Measurements from ENCODE around the gene IGFN1.
A peak's percentile ranks its signal among the peaks of the same experiment; 100 is the strongest.
"Not testable (repeated sequence)": the region's sequence is repeated elsewhere in the genome, so short reads cannot be mapped to it uniquely, and the experiment has no call there.

The IGFN1 gene

DNA sequence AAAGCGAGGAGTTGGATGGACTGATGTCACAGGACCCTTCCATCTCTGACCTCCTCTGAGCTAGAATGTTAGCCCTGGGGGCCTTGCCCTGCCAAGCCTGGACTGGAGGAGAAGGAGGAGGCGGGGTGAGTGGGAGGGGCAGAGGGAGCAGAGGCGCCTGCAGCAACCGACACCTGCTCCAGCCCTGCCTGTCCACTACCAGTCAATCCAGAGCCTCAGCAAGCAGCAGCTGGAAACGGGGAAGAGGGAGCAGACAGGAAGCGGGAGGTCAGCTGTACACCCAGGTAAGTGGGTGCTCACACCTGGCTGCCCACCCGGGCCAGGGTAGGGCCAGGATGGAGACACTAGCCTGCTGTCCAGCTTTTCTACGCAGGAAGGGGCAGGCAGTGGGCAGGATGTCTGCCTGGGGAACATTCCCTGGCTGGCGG lies at the start of gene IGFN1:
IGFN1 (plus strand) TSS at position 201 of the 428 bp plus-strand sequence. CDS start 2,470 bp downstream, outside the sequence.
- no peak for DNase-seq

DNA sequence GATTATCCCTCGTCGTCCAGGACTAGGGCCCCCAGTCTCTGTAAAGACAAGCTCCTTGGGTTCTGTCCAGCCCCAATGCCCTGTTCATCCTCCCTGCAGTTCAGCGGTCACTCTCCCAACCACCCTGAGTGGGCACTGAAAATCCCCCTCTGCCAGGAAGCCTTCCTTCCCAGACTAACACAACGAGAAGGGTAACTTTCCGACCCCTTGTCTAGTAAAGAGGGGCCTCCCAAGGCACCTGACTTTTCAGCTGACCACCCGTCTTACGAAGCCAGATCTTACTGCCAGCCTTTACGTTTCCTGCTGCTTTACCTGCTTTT lies 49.7 kb upstream of the IGFN1 start:
- no peak for DNase-seq

DNA sequence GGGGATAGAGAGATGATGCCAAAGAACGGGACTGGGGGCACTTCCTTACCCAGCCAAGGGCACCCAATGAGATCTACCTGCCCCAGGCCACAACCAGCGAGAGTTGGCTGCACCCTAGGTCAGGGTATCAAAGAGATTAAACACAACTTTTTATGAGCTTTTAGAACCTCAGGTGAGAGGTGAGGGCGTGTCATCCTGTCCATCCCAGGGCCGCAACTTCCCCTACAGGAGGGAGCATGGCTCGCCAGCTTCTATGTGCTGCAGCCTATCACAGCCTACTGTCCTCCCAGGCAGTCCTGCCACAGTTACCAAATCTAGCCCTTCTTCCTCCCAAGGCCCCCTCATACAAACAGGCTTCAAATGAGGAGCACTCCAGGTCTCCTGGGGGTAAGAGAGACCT lies 49.2 kb upstream of the IGFN1 start:
- no peak for DNase-seq

DNA sequence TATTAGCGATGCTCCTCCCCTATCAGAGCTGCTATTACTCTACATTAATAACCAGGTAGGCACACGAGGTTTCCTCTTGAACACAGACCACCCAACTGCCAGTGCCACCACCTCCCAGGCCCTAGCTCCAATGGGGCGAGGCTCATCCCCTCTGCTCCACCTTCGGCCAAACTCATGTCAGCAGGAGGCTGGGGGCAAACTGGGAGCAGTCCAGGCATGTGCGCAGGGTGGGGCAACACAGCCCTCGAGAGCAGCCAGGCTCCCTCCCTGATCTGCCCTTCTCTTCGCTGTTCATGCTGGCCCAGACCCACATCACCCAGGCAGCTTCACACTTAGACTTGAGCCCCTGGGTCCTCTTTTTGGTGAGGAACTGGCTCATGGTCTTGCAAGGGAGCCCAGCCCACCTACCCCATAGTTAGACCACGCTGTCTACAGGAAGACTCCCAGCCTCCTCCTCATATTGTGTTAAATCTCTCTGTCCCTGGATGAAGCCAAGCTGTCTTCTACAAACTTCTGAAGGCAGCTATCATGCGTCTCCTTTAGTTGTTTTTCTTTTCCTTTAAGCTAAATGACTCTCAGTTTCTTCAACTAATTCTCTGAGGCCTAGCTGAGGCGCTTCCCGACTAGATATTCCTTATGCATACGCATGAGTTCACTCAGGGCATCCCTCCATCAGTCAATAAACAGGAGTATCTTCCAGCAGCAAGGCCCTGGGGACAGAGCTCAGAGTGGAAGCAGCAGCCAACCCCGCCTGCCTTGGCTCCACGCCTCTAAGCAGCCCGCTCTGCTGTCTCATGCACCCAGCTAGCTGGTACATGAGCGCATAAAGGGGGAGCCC lies 48.4 kb upstream of the IGFN1 start:
- DNase-seq = no peak

DNA sequence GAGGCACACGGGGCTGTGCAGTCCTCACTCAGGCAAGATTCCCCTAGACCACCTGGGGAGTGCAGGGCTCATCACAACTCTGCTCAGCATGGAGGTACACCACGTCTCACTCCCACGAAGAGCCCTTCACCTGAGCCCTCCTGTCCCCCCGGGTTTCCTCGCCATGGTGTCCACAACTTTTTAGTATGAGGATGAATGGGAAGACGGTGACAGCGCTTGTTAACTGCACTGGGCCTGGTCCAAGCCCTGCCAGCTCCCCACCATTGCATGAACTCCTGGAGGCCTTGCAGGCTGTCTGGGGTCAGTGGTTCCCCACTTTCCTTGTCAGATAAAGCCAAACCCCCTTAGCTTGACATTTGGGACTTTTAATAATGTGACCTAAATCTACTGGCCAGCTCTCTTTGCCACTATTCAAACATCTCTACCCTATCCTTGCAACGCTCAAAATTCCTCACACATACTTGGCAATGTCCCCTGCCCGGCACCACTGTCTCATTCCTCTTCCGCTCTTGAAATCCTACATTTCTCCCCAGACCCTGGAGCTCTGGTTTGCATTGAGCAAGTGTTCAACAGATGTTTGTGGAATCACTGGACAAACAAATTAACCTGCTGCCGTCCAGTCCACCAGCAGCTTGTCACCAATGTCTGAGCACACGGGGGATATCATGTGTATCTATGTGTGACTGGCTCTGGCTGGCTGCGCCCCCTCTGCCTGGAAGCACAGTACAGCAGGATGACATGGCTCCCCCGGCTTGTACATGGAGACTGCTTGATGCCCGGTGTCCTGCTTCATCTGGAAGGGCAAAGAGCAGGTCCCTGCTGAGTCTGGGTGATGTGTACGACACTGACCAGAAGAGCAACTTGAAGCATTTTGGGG lies 47.5 kb upstream of the IGFN1 start:
- no peak for DNase-seq

DNA sequence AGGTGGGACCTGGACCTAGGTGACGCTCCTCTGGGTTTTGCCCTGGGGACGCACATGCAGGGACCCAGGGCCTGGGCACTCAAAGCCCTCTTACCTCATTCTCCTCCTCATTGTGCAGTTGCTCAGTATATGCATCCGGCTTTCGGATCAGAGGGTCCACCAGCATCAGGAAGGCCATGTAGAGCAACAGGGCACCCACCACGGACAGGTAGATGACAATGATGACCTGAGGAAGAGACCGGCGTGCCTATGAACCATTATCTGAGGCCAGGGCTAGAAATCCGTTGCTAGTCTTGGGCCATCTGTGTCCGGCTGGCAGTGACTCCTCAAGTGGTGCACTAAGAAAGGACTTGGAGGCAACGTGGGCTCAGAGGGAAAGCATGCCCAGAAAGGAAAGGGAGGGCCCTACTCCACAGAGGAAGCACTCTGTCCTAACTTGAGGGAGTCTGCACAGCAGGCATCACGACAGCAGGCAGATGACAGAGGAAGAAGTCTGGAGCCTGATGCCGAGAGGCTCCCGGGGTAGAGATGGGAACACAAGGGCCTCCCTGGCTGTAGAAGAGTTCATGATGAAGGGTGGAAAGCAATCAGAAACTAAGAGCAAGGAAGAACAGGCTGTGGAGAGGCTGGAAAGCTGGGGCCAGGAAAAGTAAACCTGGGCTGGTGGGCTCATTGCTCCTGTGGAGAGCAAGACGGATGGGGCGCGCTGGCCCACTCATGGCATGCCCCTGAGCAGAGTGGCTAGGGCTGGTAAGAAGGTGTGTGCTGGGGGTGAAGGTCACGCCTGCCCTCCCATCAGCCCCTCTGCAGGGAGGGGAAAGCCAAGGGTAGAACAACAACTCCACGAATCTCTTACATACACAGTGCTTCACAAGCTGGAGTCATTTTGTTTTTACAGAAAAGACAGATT lies 46.6 kb upstream of the IGFN1 start:
- no peak for DNase-seq

DNA sequence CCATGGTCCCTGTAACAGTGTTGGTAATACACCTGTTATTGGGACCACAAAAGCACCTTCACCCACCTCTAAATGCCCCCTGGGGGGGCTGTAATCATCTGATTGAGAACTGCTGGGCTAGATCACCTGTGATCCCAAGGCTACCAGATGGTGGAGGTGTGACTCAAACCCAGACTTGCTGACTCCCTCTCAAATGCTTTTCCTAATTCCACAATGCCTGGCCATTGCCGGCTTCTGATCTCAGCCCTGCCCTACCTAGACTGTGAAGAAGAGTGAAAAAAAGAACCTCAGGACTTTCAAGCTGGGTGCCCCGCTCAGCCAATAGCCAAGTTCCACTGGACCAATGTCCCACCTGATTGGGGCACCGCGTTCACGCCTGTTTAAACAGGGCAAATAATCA lies 45.9 kb upstream of the IGFN1 start:
- no peak for DNase-seq

DNA sequence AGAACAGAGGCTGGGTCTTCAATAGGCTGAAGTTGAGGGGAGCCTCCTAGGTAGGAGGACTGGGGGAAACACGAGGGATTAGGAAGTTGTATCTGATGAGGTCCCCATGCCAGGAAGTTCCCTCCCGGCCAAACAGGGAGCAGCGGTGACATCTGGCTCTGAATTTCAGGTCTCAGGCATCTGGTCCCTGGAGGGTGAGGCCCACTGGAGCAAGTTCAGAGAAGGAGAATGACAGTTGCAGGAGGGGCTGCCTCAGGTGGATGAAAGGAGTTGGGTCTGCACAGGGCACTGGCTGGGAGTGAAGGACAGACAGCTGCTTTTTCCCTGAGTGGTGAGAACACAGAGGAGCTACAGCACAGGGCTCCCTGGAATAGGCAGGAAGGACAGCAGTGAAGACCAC lies 45.5 kb upstream of the IGFN1 start:
- DNase-seq = no peak

DNA sequence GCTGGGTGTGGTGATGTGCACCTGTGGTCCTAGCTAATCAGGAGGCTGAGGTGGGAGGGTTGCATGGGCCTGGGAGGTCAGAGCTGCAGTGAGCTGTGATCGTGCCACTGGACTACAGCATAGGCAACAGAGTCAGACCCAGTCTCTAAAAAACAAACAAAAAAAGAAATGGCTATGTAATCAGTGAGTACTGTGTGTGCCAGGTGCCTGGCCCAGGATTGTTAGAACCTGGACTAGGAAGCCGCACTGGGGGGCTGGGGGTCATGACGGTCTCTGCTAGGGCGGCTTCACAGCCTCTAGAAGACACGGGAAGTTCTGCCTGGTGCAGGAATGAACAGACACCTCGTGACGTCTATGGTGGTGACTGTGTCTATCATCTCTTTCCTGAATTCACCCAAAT lies 44.8 kb upstream of the IGFN1 start:
- no peak for DNase-seq

DNA sequence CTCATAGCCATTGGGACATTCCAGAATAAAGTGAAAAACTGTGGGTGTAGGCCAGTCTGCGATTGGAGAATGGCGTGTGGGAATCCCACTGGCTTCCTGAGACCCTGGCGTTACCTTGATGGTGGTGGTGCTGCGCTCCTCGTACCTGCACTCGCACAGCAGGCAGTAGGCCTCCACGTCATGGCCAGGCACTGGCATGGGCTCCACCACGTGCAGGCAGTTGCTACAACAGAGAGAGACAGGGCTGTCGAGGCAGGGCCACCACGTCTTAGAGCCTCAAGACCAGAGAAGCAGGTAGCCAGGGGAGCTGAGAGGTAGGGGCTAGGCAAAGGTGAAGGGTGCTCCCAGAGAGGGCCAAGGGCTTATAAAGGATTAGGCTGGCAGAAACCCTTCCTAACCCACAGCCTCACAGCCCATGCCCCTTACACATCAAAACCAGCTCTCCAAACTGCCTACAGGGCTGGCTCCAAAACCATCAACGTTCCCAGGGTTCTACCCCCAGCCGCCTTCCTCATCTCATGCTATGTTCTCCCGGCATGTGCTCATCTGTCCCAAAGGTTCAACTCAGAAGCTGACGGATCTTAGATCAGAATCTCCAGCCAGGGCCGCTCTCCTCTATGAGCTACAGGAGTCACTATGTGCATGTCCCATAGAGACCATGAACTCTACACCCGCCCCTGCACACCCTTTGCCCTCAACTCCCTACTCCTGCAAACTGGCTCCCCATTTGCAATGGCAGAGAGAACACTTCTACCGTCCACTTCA lies 43.8 kb upstream of the IGFN1 start:
- DNase-seq = no peak

DNA sequence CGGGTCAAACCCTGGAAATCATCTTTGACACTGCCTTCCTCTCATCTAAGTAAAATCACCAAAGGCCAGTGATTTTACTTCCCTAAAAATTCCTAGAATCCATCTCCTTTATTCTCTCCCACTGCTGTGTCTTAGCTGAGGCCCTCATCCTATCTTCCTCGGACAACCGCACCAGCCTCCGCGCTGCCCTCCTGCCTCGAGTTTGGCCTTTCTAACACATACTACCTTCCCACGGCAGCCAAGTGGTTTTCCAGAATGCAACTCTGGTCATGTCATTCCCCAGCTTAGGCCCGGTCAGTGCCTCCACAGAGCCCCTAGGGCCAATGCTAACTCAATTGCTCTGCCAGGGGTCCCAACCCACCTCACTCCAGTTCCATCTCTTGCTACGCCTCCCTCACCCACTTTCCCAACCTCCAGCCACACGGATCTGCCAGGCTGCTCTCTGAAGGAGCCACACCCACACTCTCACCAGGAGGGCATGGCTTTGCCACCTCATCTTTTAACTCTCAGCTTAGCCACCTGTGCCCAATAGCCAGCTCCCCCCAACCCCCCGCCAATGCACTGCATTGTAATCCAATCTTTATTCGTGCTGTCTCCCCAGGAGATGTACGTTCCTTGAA lies 43.1 kb upstream of the IGFN1 start:
- DNase-seq = no peak

DNA sequence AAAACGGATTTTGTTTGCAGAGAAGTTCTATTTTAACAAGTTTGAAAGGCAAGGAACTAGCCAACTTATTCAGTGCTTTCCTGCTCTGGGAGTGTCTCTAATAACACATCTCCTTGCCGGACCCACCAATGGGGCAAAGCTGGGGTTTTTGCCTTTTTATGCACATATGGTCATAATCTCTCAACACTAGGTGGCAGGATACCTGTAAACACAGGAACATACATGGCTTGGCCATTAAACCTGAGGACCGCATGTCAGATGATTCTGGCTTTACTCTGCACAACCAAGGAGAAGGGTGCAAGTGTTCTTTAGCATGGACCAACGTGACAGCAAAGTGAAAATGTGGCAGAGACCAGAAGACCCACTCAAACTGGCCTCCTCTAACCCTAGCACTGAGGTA lies 41.2 kb upstream of the IGFN1 start:
- no peak for DNase-seq

DNA sequence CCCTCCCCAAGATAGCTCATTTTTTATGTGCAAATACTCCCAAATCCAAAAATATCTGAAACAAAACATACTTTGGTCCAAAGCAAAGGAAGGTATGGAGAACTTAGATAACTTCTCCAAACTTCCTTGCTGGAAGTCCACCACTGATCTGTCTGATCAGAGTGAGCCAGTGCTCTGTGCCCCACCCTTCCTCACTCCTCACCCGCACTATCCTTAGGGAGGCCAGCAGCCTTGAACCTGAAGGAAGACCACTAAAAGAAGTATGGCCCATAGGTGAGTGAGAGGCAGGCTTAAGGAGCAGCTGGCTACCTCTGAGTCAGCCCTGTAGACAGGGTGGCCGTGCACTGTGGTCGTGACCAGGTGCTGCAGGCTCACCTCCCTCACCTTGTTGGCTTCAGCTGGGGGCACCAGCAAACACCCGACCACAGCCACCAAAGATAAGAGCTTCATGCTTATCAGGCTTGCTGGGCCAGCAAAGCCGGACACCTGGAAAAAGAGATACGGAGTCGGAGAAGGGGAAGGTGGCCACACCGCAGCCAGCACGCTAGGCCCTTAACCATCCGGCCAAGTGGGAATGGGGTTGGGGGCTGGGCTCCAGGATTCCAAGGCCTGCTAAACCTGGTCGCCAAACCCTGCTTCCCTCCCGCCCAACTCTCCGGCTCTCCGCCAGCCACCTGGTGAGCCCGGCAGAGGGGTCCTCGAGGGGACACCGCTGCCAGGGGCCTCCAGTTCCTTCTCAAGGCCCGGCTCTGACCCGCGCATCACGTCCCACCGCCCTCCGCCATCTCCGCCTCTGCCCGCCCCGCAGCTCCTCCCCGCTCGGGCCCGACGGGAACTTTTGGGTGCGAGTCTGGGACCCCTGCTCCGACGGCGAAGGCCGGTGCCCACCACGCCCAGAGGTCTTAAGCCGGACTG lies 36.9 kb upstream of the IGFN1 start:
- no peak for DNase-seq

DNA sequence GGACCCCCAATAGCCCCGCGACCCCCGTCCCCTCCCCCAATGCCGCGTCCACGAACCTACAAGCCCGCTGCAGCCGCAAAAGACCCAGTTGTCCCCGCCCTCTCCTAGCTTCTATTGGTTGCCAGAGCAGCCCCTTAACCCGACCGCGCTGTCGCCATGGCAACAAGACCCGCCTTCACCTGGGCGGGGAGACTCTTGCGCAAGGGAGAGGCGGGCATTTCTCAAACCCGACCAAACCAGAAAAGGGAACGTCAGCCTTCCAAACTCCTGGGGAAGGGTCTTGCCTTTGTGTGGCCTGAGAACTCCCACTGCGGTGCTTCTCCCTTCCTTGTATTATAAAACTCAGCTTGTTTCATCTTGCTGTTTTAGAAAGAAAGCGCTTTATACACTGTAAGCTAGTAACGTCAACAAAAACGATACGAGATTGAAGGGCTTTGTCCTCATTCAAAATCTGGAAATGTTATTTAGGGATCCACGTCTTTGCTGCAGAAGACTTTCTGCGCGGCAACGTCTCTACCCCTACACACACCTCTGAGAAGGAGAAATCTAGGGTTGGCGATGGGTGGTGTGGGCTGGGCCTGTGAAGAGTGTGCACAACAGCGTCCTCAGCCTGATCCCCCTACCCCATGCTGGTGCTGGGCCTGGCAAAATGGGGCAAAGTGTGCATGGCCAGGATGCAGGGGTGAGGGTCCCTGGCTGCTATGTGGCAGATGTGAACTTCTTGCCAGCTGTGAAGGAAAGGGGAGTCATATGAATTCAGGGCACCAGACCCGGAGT lies 36.0 kb upstream of the IGFN1 start, which contains the start of gene TMEM9:
TMEM9 (minus strand) TSS at position 86 of the 777 bp plus-strand sequence. CDS start 551 bp downstream, outside the sequence.
- peak; percentile 98 for DNase-seq

DNA sequence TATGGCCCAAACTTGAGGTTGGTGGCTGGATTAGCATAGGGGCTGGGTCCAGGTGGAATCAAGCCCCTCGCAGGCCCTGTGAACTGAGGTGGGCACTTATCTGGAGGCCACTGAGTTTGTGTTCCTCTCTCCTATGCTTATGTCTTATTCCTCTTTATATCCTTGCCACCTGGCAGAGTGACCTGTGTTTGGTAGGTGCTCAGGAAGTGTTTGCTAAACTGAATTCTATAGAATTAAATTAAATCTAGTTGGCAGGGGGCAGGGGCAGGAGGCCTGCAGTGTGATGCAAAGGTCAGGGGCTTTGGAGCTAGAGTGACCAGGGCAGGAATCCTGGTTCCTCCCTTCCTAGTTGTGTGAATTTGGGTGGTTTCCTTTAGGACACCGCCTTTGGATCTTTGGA lies 35.3 kb upstream of the IGFN1 start:
- DNase-seq = no peak

DNA sequence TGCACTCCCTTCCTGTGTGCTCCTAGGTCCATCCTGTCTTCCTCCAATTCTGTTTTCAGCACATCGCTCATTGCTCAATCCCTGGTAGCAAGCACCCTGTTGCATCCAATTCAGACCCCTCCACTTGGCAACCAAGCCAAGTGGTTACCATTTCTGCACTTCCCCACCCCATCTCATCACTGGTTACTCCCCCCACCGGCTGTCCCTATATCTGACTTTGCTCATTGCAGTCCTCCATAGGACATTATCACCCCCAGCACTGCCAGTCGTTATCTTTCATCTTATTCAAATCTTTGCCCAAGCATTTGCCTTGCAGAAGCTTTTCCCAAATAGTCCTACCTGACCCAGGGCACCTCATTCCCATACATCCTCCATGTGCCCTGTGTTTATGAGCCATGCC lies 34.3 kb upstream of the IGFN1 start:
- no peak for DNase-seq

DNA sequence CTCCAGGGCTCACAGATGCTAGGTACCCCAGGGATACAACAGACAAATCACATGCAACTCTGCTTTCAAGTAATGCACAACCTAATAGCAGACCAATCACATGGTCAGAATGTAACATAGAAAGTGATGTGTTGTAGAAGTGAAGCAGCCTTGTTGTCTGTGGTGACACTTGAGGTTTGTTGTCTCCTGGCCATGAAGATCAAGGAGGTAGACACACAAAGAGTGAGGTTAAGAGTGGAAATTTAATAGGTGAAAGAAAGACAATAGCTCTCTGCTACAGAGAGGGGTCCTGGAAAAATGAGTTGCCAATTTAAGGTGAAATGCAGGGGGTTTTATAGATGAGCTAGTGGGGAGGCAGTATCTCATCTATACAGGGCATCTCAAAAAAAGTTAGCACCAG lies 33.8 kb upstream of the IGFN1 start:
- no peak for DNase-seq

DNA sequence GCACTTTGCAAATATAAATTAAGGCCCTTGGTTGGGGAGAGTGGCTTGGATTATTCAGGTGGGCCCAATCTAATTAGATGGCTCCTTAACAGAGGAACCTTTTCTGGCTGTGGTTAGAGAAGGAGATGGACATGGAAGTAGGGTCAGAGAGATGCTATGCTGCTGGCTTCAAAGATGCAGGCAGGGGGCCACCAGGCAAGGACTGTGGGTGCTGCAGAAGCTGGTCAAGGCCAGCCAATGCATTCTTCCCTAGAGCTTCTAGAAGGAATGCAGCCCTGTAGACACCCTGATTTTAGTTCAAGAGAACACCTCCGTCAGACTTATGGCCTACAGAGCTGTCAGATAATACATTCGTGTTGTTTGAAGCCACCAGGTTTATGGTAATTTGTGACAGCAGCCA lies 32.7 kb upstream of the IGFN1 start:
- no peak for DNase-seq

DNA sequence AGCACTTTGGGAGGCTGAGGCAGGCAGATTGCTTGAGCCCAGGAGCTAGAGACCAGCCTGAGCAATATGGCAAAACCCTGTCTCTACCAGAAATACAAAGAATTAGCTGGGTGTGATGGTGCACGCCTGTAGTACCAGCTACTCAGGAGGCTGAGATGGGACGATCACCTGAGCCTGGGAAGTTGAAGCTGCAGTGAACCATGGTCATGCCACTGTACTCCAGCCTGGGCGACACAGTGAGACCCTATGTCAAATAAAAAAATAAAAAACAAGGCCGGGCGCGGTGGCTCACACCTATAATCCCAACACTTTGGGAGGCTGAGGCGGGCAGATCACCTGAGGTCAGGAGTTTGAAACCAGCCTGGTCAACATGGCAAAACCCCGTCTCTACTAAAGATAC lies 27.6 kb upstream of the IGFN1 start:
- DNase-seq = not testable (repeated sequence)

DNA sequence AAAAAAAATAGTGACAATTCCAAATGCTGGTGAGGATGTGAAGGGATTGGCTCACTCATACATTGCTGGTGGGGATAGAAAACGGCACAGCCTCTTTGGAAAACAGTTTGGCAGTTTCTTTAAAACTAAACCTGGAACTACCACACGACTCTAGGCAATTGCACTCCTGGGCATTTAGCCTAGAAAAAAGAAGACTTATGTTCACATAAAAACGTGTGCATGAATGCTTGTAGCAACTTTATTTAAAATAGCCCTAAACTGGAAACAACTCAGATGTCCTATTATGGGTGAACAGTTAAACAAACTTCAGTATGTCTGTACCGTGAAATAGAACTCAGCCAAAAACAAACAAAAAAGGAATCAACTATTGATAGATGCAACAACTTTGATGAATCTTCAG lies 26.9 kb upstream of the IGFN1 start:
- no peak for DNase-seq
